Measurements from ENCODE around the gene FRMD6. TPM values are rescaled to one million over a fixed set of nuclear protein-coding genes. Genes with fewer than 3 reads are reported as not detected.

FRMD6 gene
- total and polyA plus RNA-seq, 9 of the 15 experiments (the other 6 are each of a cell fraction or from before 2014, with no cell fraction given) = 0.11 to 0.92 (median 0.53) TPM

DNA sequence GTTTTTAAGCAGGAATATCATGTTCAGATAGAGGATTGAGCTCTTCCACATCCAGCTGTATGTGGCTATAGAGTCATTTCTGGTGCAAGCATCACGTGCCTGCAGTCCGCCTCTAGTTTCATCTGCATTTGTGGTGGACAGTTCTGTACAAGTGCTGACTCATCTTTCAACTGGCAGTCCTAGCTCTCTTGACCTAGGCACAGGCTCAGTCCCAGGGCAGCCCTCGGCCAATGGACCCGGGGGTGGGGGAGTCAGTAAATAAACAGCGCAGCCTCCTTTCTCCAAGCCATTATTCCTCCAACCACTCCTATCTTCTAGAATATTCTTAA, 41.8 kb upstream of the FRMD6 start (continued):
- no peak for TF ChIP-seq ZNF785 (CRISPR knock-in tag; IDR thresholded peaks at IDR 0.05)
- TF ChIP-seq RNF2 (IDR thresholded peaks at IDR 0.05) = no peak
- TF ChIP-seq, protein P1, sequence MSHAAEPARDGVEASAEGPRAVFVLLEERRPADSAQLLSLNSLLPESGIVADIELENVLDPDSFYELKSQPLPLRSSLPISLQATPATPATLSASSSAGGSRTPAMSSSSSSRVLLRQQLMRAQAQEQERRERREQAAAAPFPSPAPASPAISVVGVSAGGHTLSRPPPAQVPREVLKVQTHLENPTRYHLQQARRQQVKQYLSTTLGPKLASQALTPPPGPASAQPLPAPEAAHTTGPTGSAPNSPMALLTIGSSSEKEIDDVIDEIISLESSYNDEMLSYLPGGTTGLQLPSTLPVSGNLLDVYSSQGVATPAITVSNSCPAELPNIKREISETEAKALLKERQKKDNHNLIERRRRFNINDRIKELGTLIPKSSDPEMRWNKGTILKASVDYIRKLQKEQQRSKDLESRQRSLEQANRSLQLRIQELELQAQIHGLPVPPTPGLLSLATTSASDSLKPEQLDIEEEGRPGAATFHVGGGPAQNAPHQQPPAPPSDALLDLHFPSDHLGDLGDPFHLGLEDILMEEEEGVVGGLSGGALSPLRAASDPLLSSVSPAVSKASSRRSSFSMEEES (CRISPR knock-in tag; IDR thresholded peaks at IDR 0.05) = peak; percentile 71
- no peak; the same call in 1 of the 2 replicates for TF ChIP-seq LEF1 (IDR thresholded peaks at IDR 0.05)
- no peak for TF ChIP-seq ATF1 (CRISPR knock-in tag; IDR thresholded peaks at IDR 0.05)
- no peak for TF ChIP-seq ATF1 (tag; IDR thresholded peaks at IDR 0.05)
- TF ChIP-seq, protein P2, sequence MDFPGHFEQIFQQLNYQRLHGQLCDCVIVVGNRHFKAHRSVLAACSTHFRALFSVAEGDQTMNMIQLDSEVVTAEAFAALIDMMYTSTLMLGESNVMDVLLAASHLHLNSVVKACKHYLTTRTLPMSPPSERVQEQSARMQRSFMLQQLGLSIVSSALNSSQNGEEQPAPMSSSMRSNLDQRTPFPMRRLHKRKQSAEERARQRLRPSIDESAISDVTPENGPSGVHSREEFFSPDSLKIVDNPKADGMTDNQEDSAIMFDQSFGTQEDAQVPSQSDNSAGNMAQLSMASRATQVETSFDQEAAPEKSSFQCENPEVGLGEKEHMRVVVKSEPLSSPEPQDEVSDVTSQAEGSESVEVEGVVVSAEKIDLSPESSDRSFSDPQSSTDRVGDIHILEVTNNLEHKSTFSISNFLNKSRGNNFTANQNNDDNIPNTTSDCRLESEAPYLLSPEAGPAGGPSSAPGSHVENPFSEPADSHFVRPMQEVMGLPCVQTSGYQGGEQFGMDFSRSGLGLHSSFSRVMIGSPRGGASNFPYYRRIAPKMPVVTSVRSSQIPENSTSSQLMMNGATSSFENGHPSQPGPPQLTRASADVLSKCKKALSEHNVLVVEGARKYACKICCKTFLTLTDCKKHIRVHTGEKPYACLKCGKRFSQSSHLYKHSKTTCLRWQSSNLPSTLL (IDR thresholded peaks at IDR 0.05) = no peak
- peak; percentile 89 for TF ChIP-seq MAFK (IDR thresholded peaks at IDR 0.05; ENCODE audit: low read length)
- peak; percentile 95 for TF ChIP-seq C11orf30 (IDR thresholded peaks at IDR 0.05; ENCODE audit: low read depth)
- no peak for TF ChIP-seq ZNF12 (CRISPR knock-in tag; IDR thresholded peaks at IDR 0.05)
- TF ChIP-seq, protein P3, sequence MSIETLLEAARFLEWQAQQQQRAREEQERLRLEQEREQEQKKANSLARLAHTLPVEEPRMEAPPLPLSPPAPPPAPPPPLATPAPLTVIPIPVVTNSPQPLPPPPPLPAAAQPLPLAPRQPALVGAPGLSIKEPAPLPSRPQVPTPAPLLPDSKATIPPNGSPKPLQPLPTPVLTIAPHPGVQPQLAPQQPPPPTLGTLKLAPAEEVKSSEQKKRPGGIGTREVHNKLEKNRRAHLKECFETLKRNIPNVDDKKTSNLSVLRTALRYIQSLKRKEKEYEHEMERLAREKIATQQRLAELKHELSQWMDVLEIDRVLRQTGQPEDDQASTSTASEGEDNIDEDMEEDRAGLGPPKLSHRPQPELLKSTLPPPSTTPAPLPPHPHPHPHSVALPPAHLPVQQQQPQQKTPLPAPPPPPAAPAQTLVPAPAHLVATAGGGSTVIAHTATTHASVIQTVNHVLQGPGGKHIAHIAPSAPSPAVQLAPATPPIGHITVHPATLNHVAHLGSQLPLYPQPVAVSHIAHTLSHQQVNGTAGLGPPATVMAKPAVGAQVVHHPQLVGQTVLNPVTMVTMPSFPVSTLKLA (conservative IDR thresholded peaks at IDR 0.05) = 0 out of 4 replicates have a peak, but pooled peaks of 1 of the 2 experiments have one; percentile 15
- TF ChIP-seq L3MBTL2 (IDR thresholded peaks at IDR 0.05) = 0 out of 2 replicates have a peak, but pooled peaks have one; percentile 16
- 0 out of 2 replicates have a peak, but pooled peaks have one; percentile 30 for TF ChIP-seq FOSL1 (tag; conservative IDR thresholded peaks at IDR 0.05)
- TF ChIP-seq RAD51 (IDR thresholded peaks at IDR 0.05; ENCODE audit: borderline replicate concordance, low read depth) = peak; percentile 65; the same call in 1 of the 2 replicates
- peak; percentile 63; the same call in 1 of the 2 replicates for TF ChIP-seq NFE2L1 (tag; IDR thresholded peaks at IDR 0.05; ENCODE audit: borderline replicate concordance, low read depth)
- TF ChIP-seq CBX3 (IDR thresholded peaks at IDR 0.05; ENCODE audit: borderline replicate concordance in 1 of 2, low read length in 2 of 2) = no peak
- TF ChIP-seq TAF9B (IDR thresholded peaks at IDR 0.05; ENCODE audit: partially characterized antibody) = no peak
- TF ChIP-seq, protein P4, sequence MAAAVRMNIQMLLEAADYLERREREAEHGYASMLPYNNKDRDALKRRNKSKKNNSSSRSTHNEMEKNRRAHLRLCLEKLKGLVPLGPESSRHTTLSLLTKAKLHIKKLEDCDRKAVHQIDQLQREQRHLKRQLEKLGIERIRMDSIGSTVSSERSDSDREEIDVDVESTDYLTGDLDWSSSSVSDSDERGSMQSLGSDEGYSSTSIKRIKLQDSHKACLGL (CRISPR knock-in tag; IDR thresholded peaks at IDR 0.05; ENCODE audit: borderline replicate concordance, poor library complexity, severe bottlenecking) = no peak
- TF ChIP-seq, protein P5, sequence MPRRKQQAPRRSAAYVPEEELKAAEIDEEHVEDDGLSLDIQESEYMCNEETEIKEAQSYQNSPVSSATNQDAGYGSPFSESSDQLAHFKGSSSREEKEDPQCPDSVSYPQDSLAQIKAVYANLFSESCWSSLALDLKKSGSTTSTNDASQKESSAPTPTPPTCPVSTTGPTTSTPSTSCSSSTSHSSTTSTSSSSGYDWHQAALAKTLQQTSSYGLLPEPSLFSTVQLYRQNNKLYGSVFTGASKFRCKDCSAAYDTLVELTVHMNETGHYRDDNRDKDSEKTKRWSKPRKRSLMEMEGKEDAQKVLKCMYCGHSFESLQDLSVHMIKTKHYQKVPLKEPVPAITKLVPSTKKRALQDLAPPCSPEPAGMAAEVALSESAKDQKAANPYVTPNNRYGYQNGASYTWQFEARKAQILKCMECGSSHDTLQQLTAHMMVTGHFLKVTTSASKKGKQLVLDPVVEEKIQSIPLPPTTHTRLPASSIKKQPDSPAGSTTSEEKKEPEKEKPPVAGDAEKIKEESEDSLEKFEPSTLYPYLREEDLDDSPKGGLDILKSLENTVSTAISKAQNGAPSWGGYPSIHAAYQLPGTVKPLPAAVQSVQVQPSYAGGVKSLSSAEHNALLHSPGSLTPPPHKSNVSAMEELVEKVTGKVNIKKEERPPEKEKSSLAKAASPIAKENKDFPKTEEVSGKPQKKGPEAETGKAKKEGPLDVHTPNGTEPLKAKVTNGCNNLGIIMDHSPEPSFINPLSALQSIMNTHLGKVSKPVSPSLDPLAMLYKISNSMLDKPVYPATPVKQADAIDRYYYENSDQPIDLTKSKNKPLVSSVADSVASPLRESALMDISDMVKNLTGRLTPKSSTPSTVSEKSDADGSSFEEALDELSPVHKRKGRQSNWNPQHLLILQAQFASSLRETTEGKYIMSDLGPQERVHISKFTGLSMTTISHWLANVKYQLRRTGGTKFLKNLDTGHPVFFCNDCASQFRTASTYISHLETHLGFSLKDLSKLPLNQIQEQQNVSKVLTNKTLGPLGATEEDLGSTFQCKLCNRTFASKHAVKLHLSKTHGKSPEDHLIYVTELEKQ (CRISPR knock-in tag; IDR thresholded peaks at IDR 0.05) = no peak
